ENCODE measurements around the gene ATP2B2.

The ATP2B2 gene

GRCh38 chr3:10450494-10451440, 54.6 kb downstream of the ATP2B2 start:
- no peak for DNase-seq (ENCODE audit: low read depth, low spot score)

GRCh38 chr3:10449436-10449835, 56.0 kb downstream of the ATP2B2 start:
- no peak for DNase-seq (ENCODE audit: low read depth, low spot score)

GRCh38 chr3:10448544-10448943, 56.8 kb downstream of the ATP2B2 start:
- no peak for DNase-seq (ENCODE audit: low read depth, low spot score)

- no peak for DNase-seq (ENCODE audit: low read depth, low spot score)
These were observed 57.7 kb downstream of the ATP2B2 start for GRCh38 chr3:10447527-10448260.

GRCh38 chr3:10447110-10447509, 58.3 kb downstream of the ATP2B2 start:
- DNase-seq (ENCODE audit: low read depth, low spot score) = no peak

- DNase-seq (ENCODE audit: low read depth, low spot score) = no peak
These were observed 59.7 kb downstream of the ATP2B2 start for GRCh38 chr3:10445561-10446175.

- no peak for DNase-seq (ENCODE audit: low read depth, low spot score)
These were observed 60.9 kb downstream of the ATP2B2 start for GRCh38 chr3:10444511-10444910.

- no peak for DNase-seq (ENCODE audit: low read depth, low spot score)
These were observed 61.3 kb downstream of the ATP2B2 start for GRCh38 chr3:10444110-10444429.

GRCh38 chr3:10443272-10444109, 61.9 kb downstream of the ATP2B2 start:
- no peak for DNase-seq (ENCODE audit: low read depth, low spot score)

- no peak for DNase-seq (ENCODE audit: low read depth, low spot score)
These were observed 63.1 kb downstream of the ATP2B2 start for GRCh38 chr3:10442151-10442795.

GRCh38 chr3:10440684-10441083, 64.7 kb downstream of the ATP2B2 start:
- DNase-seq (ENCODE audit: low read depth, low spot score) = no peak

- DNase-seq (ENCODE audit: low read depth, low spot score) = no peak
These were observed 66.3 kb downstream of the ATP2B2 start for GRCh38 chr3:10438902-10439610.

GRCh38 chr3:10437995-10438901, 67.1 kb downstream of the ATP2B2 start:
- DNase-seq (ENCODE audit: low read depth, low spot score) = peak; percentile 63

- peak; percentile 27 for DNase-seq (ENCODE audit: low read depth, low spot score)
These were observed 68.0 kb downstream of the ATP2B2 start for GRCh38 chr3:10437272-10437994.

GRCh38 chr3:10435850-10436249, 69.5 kb downstream of the ATP2B2 start:
- no peak for DNase-seq (ENCODE audit: low read depth, low spot score)

- DNase-seq (ENCODE audit: low read depth, low spot score) = no peak
These were observed 70.4 kb downstream of the ATP2B2 start for GRCh38 chr3:10434938-10435336.

- no peak for DNase-seq (ENCODE audit: low read depth, low spot score)
These were observed 71.0 kb downstream of the ATP2B2 start for GRCh38 chr3:10434144-10434937.

- DNase-seq (ENCODE audit: low read depth, low spot score) = no peak
These were observed 72.5 kb downstream of the ATP2B2 start for GRCh38 chr3:10432931-10433330.

All from brain pericyte (primary cell).